ENCODE measurements around the gene INHBA. TPM values are rescaled to one million over a fixed set of nuclear protein-coding genes. Genes with fewer than 3 reads are reported as not detected.

Gene INHBA
- total and polyA plus RNA-seq, 9 of the 15 experiments (the other 6 are each of a cell fraction or from before 2014, with no cell fraction given), result 0.02 to 0.04 TPM; not detected in 7

GRCh38 chr7:41732436-41732785 is 29.5 kb upstream of the INHBA start:
- H3K4me2 ChIP-seq (ENCODE audit: insufficient read depth, low read length), result no peak overlapping the region
- POLR2A ChIA-PET, result no interaction called here
- H2AFZ ChIP-seq (ENCODE audit: low read depth, low read length), result no peak overlapping the region
- H3K36me3 ChIP-seq (ENCODE audit: control insufficient read depth, insufficient read depth, low read length), result no peaks in the 10 kb centered on the region
- H3K79me2 ChIP-seq (ENCODE audit: control insufficient read depth, insufficient read depth, low read length), result no peaks in the 10 kb centered on the region
- in situ Hi-C loops (cut with MboI), result no loop called here
- no peak overlapping the region for H3K27ac ChIP-seq (ENCODE audit: extremely low read depth, low read depth, low read length)
- no peaks in the 10 kb centered on the region for H3K4me1 ChIP-seq (replicated peaks in 1 of 2; ENCODE audit: control insufficient read depth in 2 of 2, insufficient read depth in 2 of 2, low read length in 2 of 2)
- no peaks in the 10 kb centered on the region for H4K20me1 ChIP-seq (replicated peaks; ENCODE audit: control insufficient read depth, insufficient read depth, low read length)
- H3K9ac ChIP-seq (ENCODE audit: insufficient read depth in 1 of 2, low read depth in 2 of 2, low read length in 2 of 2), result no peak overlapping the region
- no peak for TF ChIP-seq CREB3L1 (IDR thresholded peaks at IDR 0.05; ENCODE audit: borderline replicate concordance, low read depth)
- TF ChIP-seq PHTF2 (CRISPR knock-in tag; IDR thresholded peaks at IDR 0.05), result no peak
- no peak for TF ChIP-seq PKNOX1 (IDR thresholded peaks at IDR 0.05)
- no peak for TF ChIP-seq HNRNPL (IDR thresholded peaks at IDR 0.05; ENCODE audit: low read depth, low read length)
- TF ChIP-seq MEF2D (tag; conservative IDR thresholded peaks at IDR 0.05; ENCODE audit: low read depth), result no peak
- no peak for TF ChIP-seq ZNF561 (CRISPR knock-in tag; conservative IDR thresholded peaks at IDR 0.05)
- no peak for TF ChIP-seq DNMT1 (IDR thresholded peaks at IDR 0.05)
- TF ChIP-seq SMAD1 (IDR thresholded peaks at IDR 0.05; ENCODE audit: low read depth, low read length, partially characterized antibody), result no peak
- TF ChIP-seq ZBTB12 (CRISPR knock-in tag; IDR thresholded peaks at IDR 0.05), result no peak
- no peak for TF ChIP-seq ZFPM2 (CRISPR knock-in tag; IDR thresholded peaks at IDR 0.05)
- no peaks in the 10 kb centered on the region for H3K27me3 ChIP-seq (ENCODE audit: control insufficient read depth in 2 of 2, insufficient read depth in 2 of 2, low read length in 2 of 2)
- WGBS (ENCODE audit: insufficient coverage, low coverage, missing lambda C conversion rate), result 0% methylated on average over 3 of the region's 3 CpGs
- no TSS peak for BruUV-seq (replicated peaks)
- ATAC-seq, result no peak
- intact Hi-C loops (cut with micrococcal nuclease), result no loop called here
- no peak for FAIRE-seq
- CTCF ChIA-PET (ENCODE audit: low intra/inter-chr PET ratio), result no interaction called here
- H3K4me3 ChIP-seq, result no peak overlapping the region
- no peak for DNase-seq (ENCODE audit: extremely low read depth in 1 of 4, low spot score in 3 of 4)
- H3K9me1 ChIP-seq (ENCODE audit: control insufficient read depth, insufficient read depth, low read length), result no peaks in the 10 kb centered on the region
- no peaks in the 10 kb centered on the region for H3K9me3 ChIP-seq (replicated peaks; ENCODE audit: control insufficient read depth, insufficient read depth, low read depth, low read length)
